ENCODE data around the gene VTCN1.

- TF ChIP-seq CTCF (conservative IDR thresholded peaks at IDR 0.05 in 1 of 2, IDR thresholded peaks at IDR 0.05 in 1 of 2; ENCODE audit: extremely low read depth in 1 of 2, insufficient read depth in 1 of 2, low read depth in 1 of 2, low read length in 2 of 2) (no peak), EZH2 (IDR thresholded peaks at IDR 0.05; ENCODE audit: borderline replicate concordance, low read length) (no peak)
Observed at GRCh38 chr1:117229217-117229616, 18.5 kb upstream of the VTCN1 start.
